ENCODE measurements around the gene LRRFIP2.
A peak's percentile ranks its signal among the peaks of the same experiment; 100 is the strongest.

The LRRFIP2 gene

DNA sequence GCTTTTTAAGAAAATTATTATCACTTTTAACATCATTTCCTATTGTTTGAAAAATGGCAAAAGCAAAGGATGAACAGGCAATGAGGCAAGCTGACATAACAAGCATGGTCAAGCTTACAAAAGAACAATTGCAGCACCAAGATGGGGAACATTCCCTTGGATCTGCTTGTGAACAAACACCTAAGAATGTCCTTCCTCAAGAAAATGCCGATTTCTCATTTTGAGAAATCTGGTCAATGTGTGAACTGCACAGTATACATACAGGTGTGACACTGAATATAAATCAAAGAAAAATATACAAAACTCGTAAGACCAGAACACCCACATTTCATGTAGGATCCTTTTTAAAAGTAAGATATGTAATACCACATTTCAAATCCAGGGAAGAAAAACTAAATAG is 58.9 kb downstream of the LRRFIP2 start:
- no peaks in the 10 kb centered on the region for H3K36me3 ChIP-seq (ENCODE audit: control insufficient read depth, insufficient read depth, low read length)
- no peak overlapping the region for H3K9ac ChIP-seq (ENCODE audit: low read depth, low read length)
- H3K9me3 ChIP-seq (ENCODE audit: control insufficient read depth, insufficient read depth, low read length) = no peaks in the 10 kb centered on the region
- H3K27me3 ChIP-seq (ENCODE audit: control insufficient read depth, insufficient read depth, low read length) = no peaks in the 10 kb centered on the region
- H3K4me1 ChIP-seq (ENCODE audit: control insufficient read depth, insufficient read depth, low read length) = no peaks in the 10 kb centered on the region
- no peak overlapping the region for H3K27ac ChIP-seq (ENCODE audit: low read depth, low read length)
- no peak overlapping the region for H3K4me3 ChIP-seq (ENCODE audit: low read depth, low read length)

DNA sequence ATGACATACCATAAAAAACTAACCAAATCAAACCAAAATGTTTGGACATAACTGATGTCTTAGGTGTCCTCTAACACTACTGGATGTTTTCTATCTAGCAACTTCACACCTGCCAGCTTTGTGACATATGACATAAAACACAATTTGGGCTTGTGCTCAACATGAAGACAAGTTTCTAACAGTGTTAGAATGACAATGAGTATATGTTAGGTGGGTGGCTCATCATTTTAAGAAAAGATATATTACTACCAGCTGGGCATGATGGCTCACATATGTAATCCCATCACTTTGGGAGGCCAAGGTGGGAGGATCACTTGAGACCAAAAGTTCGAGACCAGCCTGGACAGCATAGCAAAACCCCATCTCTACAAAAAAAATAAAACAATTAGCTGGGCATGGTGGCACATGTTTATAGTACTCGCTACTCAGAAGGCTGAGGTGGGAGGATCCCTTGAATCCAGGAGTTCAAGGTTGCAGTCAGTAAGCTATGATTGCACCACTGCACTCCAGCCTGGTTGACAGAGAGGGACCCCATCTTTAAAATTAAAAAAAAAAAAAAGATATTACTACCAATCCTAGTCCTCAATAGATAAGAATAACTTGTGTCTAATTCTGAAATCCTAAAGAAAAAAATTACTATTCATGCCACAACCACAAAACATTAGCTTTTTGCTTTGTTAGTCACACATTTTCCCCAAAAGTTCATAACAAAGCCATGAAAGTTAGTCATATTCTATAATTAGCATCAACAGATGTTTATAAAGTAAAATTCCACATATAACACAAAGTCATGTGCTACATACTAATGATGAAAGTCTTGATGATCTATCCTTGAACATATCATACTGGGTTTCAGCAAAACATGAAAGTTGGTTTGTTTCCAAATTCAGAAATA is 59.9 kb downstream of the LRRFIP2 start:
- no peak overlapping the region for H3K4me3 ChIP-seq (ENCODE audit: low read depth, low read length)
- no peaks in the 10 kb centered on the region for H3K9me3 ChIP-seq (ENCODE audit: control insufficient read depth, insufficient read depth, low read length)
- no peaks in the 10 kb centered on the region for H3K27me3 ChIP-seq (ENCODE audit: control insufficient read depth, insufficient read depth, low read length)
- H3K9ac ChIP-seq (ENCODE audit: low read depth, low read length) = no peak overlapping the region
- no peaks in the 10 kb centered on the region for H3K36me3 ChIP-seq (ENCODE audit: control insufficient read depth, insufficient read depth, low read length)
- no peaks in the 10 kb centered on the region for H3K4me1 ChIP-seq (ENCODE audit: control insufficient read depth, insufficient read depth, low read length)
- no peak overlapping the region for H3K27ac ChIP-seq (ENCODE audit: low read depth, low read length)

DNA sequence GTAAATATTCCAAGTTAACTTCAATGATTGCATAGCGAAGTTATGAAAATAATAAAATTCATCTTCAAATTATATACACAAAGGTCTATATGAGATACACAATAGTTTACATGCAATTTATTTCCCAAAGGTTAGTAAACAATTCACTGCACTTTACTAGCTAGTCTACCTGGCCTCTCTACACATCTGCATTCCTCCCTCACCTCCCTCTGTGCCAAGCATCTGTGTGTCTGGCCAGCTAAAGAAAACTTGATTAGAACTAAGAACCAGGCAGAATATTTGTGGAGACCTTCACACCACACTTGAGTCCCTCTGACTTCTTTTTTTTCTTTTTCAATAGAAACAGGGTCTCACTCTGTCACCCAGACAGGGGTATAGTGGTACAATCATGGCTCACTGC is 61.4 kb downstream of the LRRFIP2 start:
- Histone ChIP-seq H3K27ac (ENCODE audit: low read depth, low read length) (no peak overlapping the region), H3K9me3 (ENCODE audit: control insufficient read depth, insufficient read depth, low read length) (no peaks in the 10 kb centered on the region)

DNA sequence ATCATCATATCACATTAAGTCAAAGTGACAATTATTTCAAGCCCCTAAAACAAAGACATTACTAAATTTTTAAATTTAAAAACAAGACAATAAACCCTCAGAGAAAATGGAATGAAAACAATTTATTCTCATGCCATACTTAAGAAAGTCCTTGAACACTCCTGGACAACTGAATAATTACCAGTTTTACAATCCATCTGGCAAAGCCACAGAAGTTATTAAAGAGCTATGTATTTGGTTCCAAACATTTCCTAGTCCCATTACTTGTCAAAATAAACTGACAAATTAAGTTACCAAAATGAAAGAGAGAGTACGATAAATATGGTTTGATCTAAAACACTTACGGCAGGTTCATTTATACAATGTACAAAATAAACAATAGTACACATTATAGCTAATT is 63.2 kb downstream of the LRRFIP2 start:
- Histone ChIP-seq H3K27me3 (ENCODE audit: control insufficient read depth, insufficient read depth, low read length) (no peaks in the 10 kb centered on the region), H3K9me3 (ENCODE audit: control insufficient read depth, insufficient read depth, low read length) (no peaks in the 10 kb centered on the region), H3K36me3 (ENCODE audit: control insufficient read depth, insufficient read depth, low read length) (no peaks in the 10 kb centered on the region), H3K9ac (ENCODE audit: low read depth, low read length) (no peak overlapping the region), H3K4me1 (ENCODE audit: control insufficient read depth, insufficient read depth, low read length) (no peaks in the 10 kb centered on the region), H3K4me3 (ENCODE audit: low read depth, low read length) (no peak overlapping the region), H3K27ac (ENCODE audit: low read depth, low read length) (no peak overlapping the region)

More for the DNA sequence above, 61.4 kb downstream of the LRRFIP2 start:
- Histone ChIP-seq H3K9ac (ENCODE audit: low read depth, low read length) (no peak overlapping the region), H3K4me1 (ENCODE audit: control insufficient read depth, insufficient read depth, low read length) (no peaks in the 10 kb centered on the region), H3K27me3 (ENCODE audit: control insufficient read depth, insufficient read depth, low read length) (no peaks in the 10 kb centered on the region), H3K4me3 (ENCODE audit: low read depth, low read length) (no peak overlapping the region), H3K36me3 (ENCODE audit: control insufficient read depth, insufficient read depth, low read length) (no peaks in the 10 kb centered on the region)

DNA sequence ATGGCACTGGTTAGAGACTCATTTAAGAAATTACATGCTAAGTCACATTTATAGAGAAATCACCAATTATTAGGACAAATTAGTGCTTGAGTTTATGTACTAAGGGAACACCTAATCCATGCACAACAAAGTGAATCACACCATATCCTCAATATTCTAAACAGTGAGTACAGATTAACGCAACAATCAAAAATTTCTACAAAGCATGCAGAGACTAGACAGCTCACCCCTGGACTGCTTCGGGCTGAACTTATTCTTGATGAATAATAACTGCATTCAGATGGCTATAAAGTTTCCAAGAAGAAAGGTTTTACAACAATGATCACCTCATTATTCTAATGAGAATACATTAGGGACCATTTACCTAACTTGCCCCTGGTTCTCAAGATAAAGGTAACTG is 66.5 kb downstream of the LRRFIP2 start:
- no peaks in the 10 kb centered on the region for H3K4me1 ChIP-seq (ENCODE audit: control insufficient read depth, insufficient read depth, low read length)
- H3K27ac ChIP-seq (ENCODE audit: low read depth, low read length) = no peak overlapping the region
- H3K9ac ChIP-seq (ENCODE audit: low read depth, low read length) = no peak overlapping the region
- no peaks in the 10 kb centered on the region for H3K9me3 ChIP-seq (ENCODE audit: control insufficient read depth, insufficient read depth, low read length)
- H3K36me3 ChIP-seq (ENCODE audit: control insufficient read depth, insufficient read depth, low read length) = no peaks in the 10 kb centered on the region
- H3K27me3 ChIP-seq (ENCODE audit: control insufficient read depth, insufficient read depth, low read length) = no peaks in the 10 kb centered on the region
- H3K4me3 ChIP-seq (ENCODE audit: low read depth, low read length) = no peak overlapping the region

DNA sequence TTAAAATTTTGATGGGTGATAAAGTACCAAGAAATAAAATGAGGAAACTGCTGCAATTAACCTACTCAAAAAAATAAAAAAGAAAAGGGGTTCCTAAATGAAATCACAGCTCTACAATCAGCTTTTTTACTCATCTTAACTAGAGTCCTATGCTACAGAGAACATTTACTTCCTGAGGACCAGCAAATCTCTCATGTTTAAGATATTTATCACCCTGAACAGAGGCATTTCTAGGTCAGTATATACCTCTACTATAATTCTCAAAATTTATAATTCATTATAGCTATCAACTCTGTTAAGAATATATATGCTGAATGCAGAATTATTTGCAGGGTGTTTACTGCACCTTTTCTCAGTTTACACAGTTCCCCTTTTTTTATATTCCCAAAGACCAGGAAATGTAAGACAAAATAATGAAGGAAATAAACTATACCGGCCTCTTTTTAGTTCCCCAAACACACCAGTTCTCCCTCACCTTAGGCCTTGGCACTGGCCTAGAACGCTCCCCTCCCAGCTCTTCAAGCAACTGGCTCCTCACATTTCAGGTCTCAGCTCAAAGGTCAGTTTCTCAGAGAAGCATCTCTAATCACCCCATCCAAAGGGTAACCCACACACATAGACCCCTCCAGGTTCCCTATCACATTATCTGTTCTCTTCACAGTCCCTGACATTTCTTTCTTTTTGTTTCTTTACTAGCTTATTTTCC is 71.1 kb downstream of the LRRFIP2 start:
- H3K4me1 ChIP-seq (ENCODE audit: control insufficient read depth, insufficient read depth, low read length) = no peaks in the 10 kb centered on the region
- no peak overlapping the region for H3K27ac ChIP-seq (ENCODE audit: low read depth, low read length)
- no peaks in the 10 kb centered on the region for H3K9me3 ChIP-seq (ENCODE audit: control insufficient read depth, insufficient read depth, low read length)
- no peaks in the 10 kb centered on the region for H3K27me3 ChIP-seq (ENCODE audit: control insufficient read depth, insufficient read depth, low read length)
- no peak overlapping the region for H3K4me3 ChIP-seq (ENCODE audit: low read depth, low read length)
- no peak overlapping the region for H3K9ac ChIP-seq (ENCODE audit: low read depth, low read length)
- no peaks in the 10 kb centered on the region for H3K36me3 ChIP-seq (ENCODE audit: control insufficient read depth, insufficient read depth, low read length)

DNA sequence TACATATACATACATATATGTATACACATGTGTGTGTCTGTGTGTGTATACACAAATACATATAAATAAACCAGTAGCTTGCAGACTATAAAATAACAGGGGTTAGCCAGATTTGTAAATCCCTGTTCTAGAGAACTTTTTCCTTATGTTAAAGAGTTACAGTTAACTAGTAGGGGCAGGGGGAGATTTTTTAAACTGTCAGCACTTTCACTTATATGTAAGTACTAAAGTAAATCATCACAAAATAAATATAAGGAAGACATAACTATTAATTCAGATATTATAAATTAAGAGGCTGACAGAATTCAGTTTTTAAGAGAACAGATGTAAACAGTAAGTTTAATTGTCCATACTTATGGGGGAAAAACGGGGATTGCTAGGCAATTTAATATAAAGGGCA is 74.0 kb downstream of the LRRFIP2 start:
- H3K4me1 ChIP-seq (ENCODE audit: control insufficient read depth, insufficient read depth, low read length) = peaks cover 7% of the 10 kb centered on the region; the same call in 1 of the 2 replicates
- no peak overlapping the region for H3K27ac ChIP-seq (ENCODE audit: low read depth, low read length)
- no peaks in the 10 kb centered on the region for H3K36me3 ChIP-seq (ENCODE audit: control insufficient read depth, insufficient read depth, low read length)
- H3K4me3 ChIP-seq (ENCODE audit: low read depth, low read length) = no peak overlapping the region
- no peaks in the 10 kb centered on the region for H3K9me3 ChIP-seq (ENCODE audit: control insufficient read depth, insufficient read depth, low read length)
- H3K27me3 ChIP-seq (ENCODE audit: control insufficient read depth, insufficient read depth, low read length) = no peaks in the 10 kb centered on the region
- H3K9ac ChIP-seq (ENCODE audit: low read depth, low read length) = no peak overlapping the region

DNA sequence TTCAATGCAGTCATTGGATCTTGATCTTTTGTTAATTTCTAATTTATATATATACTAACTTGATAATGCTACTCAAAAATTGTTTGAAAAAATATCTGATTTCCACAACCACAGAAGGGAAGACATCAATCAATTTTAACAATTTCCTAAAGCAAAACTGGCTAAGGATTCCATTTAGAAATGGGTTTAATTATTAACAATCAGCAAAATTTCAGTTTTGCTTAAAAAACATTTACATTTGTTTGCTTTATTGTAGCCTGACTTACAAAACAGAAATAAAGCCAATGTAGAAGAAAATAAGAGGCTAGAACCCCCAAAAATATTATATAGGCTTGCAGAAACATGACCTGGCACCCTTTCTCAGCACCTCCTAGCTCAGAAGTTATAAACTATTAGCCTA is 74.9 kb downstream of the LRRFIP2 start:
- Histone ChIP-seq H3K36me3 (ENCODE audit: control insufficient read depth, insufficient read depth, low read length) (peaks cover 4% of the 10 kb centered on the region; the same call in 1 of the 2 replicates), H3K27ac (ENCODE audit: low read depth, low read length) (no peak overlapping the region), H3K4me3 (ENCODE audit: low read depth, low read length) (no peak overlapping the region), H3K27me3 (ENCODE audit: control insufficient read depth, insufficient read depth, low read length) (no peaks in the 10 kb centered on the region), H3K4me1 (ENCODE audit: control insufficient read depth, insufficient read depth, low read length) (peaks cover 7% of the 10 kb centered on the region; the same call in 1 of the 2 replicates), H3K9me3 (ENCODE audit: control insufficient read depth, insufficient read depth, low read length) (no peaks in the 10 kb centered on the region), H3K9ac (ENCODE audit: low read depth, low read length) (no peak overlapping the region)

DNA sequence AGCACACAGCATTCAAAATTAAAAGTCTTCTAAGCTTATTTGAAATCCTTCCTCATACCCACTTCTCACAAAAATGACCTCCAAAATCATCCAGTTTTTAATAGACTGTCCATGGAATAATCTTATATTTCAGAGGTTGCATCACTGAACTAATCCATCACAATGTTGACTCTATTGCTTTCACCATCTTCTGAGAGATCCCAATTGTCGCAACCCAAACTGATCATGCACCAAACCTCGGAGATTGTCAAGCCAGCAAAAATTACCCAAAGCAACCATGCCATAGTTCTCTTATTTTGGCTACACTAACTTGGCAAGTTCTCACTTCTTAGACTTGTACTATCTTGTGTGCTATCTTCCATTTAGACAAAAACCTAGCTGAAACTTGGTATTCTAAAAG is 75.5 kb downstream of the LRRFIP2 start:
- H3K4me3 ChIP-seq (ENCODE audit: low read depth, low read length) = no peak overlapping the region
- H3K9me3 ChIP-seq (ENCODE audit: control insufficient read depth, insufficient read depth, low read length) = no peaks in the 10 kb centered on the region
- no peaks in the 10 kb centered on the region for H3K27me3 ChIP-seq (ENCODE audit: control insufficient read depth, insufficient read depth, low read length)
- H3K27ac ChIP-seq (ENCODE audit: low read depth, low read length) = no peak overlapping the region
- H3K36me3 ChIP-seq (ENCODE audit: control insufficient read depth, insufficient read depth, low read length) = peaks cover 4% of the 10 kb centered on the region; the same call in 1 of the 2 replicates
- no peak overlapping the region for H3K9ac ChIP-seq (ENCODE audit: low read depth, low read length)
- H3K4me1 ChIP-seq (ENCODE audit: control insufficient read depth, insufficient read depth, low read length) = peaks cover 7% of the 10 kb centered on the region; the same call in 1 of the 2 replicates

DNA sequence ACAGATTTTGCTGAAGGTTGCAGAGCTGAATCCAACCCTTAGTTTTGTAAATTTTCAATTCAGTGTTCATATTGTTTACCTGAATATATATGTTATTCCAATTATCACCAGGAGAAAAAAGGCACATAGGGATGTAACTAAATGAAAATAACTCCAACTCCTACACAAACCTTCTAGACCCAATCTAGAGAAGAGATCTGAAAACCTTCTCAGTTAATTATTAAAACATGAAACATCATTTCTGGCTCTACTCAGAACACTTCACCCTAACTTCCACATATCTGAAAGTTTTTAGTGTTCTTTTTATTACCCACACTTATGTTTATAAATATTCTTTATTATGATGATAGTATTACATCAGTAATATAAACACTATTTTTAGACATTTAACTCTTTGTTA is 76.6 kb downstream of the LRRFIP2 start:
- Histone ChIP-seq H3K4me3 (ENCODE audit: low read depth, low read length) (no peak overlapping the region), H3K27ac (ENCODE audit: low read depth, low read length) (no peak overlapping the region), H3K4me1 (ENCODE audit: control insufficient read depth, insufficient read depth, low read length) (peaks cover 7% of the 10 kb centered on the region; the same call in 1 of the 2 replicates), H3K27me3 (ENCODE audit: control insufficient read depth, insufficient read depth, low read length) (no peaks in the 10 kb centered on the region), H3K9me3 (ENCODE audit: control insufficient read depth, insufficient read depth, low read length) (no peaks in the 10 kb centered on the region), H3K36me3 (ENCODE audit: control insufficient read depth, insufficient read depth, low read length) (peaks cover 11% of the 10 kb centered on the region; the same call in 1 of the 2 replicates), H3K9ac (ENCODE audit: low read depth, low read length) (no peak overlapping the region)

DNA sequence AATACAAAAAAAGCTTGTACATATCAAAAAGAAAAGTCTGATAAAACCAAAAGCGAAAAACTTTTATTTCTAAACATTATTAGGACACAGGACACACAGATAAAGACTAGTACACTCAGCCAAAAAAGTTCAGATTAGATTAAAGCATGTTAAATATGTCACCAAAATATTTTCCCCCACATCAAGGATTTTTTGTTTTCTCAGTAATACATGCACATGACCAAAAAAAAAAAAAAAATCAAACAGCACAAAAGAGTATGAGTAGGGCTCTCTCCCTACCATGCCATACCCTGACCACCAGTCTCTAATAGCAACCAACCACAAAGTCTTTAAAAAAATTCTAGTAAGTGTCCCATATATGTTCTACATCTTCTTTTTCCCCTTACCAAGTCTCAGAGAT is 77.4 kb downstream of the LRRFIP2 start:
- Histone ChIP-seq H3K27ac (ENCODE audit: low read depth, low read length) (peak overlapping the region; percentile 46), H3K9me3 (ENCODE audit: control insufficient read depth, insufficient read depth, low read length) (no peaks in the 10 kb centered on the region), H3K4me3 (ENCODE audit: low read depth, low read length) (no peak overlapping the region), H3K9ac (ENCODE audit: low read depth, low read length) (no peak overlapping the region), H3K4me1 (ENCODE audit: control insufficient read depth, insufficient read depth, low read length) (peaks cover 7% of the 10 kb centered on the region; the same call in 1 of the 2 replicates), H3K36me3 (ENCODE audit: control insufficient read depth, insufficient read depth, low read length) (peaks cover 14% of the 10 kb centered on the region; the same call in 1 of the 2 replicates), H3K27me3 (ENCODE audit: control insufficient read depth, insufficient read depth, low read length) (no peaks in the 10 kb centered on the region)

Data from HUES48 (cell line).